Hematopoietic multipotent progenitor cell treated with erythropoietin and hydrocortisone succinate and interleukin-3 and kit ligand, for 6 days (in vitro differentiated cells): ENCODE measurements around the gene LYVE1.
A peak's percentile ranks its signal among the peaks of the same experiment; 100 is the strongest.

Experiments used
- DNase-seq: peaks from one replicate; pipeline ENCODE4 v3.0.0-alpha.2; 2015

The LYVE1 gene

DNA sequence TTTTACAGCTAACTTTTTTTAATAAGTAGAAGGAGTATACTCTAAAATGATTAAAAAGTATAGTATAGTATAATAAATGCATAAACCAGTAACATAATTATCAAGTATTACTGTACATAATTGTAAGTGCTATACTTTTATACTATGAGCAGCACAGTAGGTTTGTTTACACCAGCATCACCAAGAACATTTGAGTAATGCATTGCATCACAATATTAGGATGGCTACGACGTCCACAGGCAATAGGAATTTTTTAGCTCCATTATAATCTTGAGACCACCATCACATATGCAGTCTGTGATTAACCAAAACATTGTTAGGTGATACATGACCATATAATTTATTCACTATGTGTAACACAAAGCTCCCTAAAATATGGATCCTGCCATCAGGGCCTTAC lies 47.9 kb downstream of the LYVE1 start:
- DNase-seq, result no peak

DNA sequence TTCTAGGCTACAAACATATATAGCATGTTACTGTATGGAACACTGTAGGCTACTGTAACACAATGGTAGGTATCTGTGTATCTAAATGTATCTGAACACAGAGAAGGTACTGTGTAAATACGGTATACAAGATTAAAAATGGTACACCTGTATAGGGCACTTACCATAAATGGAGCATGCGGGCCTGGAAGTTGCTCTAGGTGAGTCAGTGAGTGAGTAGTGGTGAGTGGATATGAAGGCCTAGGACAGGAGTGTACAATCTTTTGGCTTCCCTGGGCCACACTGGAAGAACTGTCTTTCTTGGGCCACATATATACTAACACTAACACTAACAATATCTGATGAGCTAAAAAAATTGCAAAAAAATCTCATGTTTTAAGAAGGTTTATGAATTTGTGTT lies 48.8 kb downstream of the LYVE1 start:
- no peak for DNase-seq

DNA sequence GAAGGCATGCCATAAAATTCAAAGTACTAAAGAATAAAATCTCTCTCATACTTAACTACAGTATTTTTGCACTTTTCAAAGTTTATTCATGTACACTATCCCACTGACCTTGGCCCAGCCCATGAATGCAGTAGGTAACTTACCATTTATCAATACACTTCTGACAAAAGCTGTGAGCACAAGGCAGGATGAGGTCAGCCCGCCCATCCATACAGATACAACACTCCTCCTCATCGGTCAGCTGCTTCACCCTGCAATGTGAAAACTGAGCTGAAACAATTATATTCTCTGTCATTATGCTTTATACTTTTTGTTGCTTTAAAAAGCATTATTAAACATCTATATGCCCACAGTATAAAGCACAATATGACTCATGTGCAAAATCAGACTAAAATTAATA lies 49.6 kb downstream of the LYVE1 start:
- DNase-seq, result no peak

DNA sequence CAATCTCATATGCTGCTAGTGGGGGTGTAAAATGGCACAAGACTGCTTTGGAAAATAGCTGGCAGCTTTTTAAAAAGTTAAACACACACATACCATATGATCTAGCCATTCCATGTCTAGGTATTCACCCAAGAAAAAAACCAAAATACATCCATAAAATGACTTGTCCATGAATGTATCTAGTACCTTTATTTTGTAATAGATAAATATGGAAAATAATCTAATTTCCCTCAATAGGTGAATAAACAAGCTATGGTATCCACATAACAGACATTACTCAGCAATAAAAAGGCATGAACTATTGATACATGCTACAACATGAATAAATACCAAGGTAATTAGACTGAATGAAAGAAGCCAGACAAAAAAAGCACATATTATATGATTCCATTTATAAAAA lies 50.3 kb downstream of the LYVE1 start:
- no peak for DNase-seq

DNA sequence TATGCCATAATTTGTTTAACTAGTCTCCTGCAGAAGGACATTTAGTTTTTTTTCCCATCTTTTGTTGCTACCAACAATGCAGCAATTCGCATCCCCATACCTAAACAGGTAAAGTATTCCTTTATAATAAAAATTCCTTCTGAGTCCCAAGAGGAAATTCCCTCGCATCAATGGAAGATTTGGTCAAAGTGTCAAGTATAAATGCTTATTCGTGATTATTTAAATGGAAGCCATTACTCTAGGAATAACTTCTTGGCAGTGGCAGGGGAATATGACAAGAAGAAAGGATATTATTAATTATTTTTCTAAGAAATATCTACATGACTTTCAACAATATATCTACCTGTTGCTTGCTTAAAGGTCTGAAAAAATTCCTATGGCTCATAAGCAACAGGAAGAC lies 53.0 kb downstream of the LYVE1 start:
- DNase-seq, result no peak

DNA sequence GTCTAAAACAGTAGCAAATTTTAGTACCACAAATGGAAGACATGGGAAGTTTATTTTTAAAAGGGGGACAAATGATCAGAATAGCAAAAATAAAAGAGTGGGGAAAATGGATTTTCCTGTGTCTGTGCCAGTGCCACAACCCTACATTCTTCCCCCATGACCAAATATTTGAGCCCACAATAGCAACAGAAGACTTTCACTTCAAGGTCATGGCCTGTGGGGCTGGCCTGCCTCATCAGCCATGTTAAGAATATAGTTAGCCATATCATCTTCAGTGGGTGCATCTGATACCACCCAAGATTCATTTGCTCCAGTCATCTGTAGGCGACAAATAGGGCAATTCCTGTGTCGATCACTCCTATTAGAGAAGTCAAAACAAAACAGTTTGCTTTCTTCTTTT lies 53.8 kb downstream of the LYVE1 start:
- no peak for DNase-seq

DNA sequence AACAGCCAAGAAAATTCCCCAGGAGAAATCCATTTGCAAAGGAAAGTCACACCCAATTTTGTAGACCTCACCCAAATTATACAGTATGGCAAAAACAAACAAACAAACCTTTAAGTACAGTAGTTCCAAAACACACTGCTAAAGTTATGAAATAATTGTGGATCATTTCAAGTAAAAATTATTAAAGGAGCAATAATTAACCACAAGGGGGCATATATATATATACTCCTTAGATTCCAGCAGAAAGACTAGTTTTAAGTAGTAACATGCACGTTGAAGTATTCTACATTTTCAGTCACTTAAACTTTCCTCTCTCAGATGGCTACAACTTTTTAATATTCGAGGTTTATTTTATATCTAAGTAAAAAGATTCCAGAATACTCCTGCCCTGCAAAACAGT lies 54.3 kb downstream of the LYVE1 start:
- peak; percentile 69 for DNase-seq

DNA sequence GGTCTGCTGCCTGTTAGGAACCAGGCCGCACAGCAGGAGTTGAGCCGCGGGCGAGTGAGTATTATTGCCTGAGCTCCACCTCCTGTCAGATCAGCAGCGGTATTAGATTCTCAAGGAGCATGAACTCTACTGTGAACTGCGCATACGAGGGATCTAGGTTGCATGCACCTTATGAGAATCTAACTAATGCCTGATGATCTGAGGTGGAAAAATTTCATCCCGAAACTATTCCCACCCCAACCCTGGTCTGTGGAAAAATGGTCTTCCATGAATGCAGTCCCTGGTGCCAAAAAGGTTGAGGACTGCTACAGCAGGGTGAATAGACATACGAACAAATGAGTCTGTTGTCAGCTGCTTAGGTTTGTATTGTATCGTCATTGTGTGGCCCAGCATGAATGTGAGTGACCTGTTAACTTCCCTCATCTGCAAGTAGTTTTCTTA lies 57.3 kb downstream of the LYVE1 start:
- no peak for DNase-seq
